ENCODE data around the gene NTRK3.

DNA sequence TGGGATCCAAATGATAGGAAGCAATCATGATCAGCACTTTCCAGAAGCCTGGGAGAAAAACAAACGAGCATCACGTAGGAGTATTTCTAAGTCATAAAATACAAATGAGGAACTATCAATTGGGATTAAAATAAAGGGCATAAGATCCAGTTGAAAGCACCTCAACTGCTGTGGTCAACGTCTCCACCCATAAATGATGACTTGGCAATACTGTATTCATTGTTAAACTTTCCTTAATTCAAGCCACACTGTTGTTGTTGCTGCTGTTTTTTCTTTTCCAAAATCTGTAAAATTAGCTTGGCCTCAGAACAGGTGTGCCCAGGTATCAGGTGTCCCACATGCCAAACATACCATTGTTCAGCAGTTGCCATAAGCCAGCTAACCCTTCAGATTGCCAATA lies 395.8 kb downstream of the NTRK3 start:
- no peak for TF ChIP-seq POLR2A (IDR thresholded peaks at IDR 0.05)
- TF ChIP-seq, protein P1, sequence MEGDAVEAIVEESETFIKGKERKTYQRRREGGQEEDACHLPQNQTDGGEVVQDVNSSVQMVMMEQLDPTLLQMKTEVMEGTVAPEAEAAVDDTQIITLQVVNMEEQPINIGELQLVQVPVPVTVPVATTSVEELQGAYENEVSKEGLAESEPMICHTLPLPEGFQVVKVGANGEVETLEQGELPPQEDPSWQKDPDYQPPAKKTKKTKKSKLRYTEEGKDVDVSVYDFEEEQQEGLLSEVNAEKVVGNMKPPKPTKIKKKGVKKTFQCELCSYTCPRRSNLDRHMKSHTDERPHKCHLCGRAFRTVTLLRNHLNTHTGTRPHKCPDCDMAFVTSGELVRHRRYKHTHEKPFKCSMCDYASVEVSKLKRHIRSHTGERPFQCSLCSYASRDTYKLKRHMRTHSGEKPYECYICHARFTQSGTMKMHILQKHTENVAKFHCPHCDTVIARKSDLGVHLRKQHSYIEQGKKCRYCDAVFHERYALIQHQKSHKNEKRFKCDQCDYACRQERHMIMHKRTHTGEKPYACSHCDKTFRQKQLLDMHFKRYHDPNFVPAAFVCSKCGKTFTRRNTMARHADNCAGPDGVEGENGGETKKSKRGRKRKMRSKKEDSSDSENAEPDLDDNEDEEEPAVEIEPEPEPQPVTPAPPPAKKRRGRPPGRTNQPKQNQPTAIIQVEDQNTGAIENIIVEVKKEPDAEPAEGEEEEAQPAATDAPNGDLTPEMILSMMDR (IDR thresholded peaks at IDR 0.05) = no peak
